ENCODE results near the gene KSR2. TPM values are rescaled to one million over a fixed set of nuclear protein-coding genes. Genes with fewer than 3 reads are reported as not detected.

KSR2 gene
- total RNA-seq, 1 experiment from 2014 or later, result 1.3 TPM

DNA sequence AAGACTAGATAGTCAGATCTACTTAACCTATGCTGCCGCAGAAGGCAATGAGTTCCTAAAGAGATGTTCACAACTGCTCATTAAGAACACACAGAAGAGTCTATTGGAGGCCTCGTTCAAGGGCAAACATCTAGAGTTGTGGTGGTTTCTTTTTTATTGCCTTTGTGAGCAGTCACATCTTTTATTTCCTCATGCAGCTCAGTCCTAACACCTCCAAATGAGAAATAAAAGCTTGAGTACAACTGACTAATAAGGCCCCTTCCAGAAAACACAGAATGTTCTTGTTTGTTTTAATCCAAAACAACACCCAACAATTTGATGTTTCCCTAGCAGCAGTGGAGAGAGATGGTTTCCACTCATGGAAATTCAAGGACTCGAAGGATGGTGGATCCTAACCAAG, 483.9 kb downstream of the KSR2 start:
- H3K27me3 Mint-ChIP-seq (ENCODE audit: low read depth), result no peaks in the 10 kb centered on the region
- no CpG with 5 or more reads among the region's 3 CpGs for WGBS (ENCODE audit: extremely low coverage, insufficient read length, low lambda C conversion rate)

More for the DNA sequence above, 483.9 kb downstream of the KSR2 start:
- Histone ChIP-seq H3K9ac (ENCODE audit: extremely low read depth, insufficient read length, low read length) (no peak overlapping the region), H3K56ac (ENCODE audit: insufficient read length, low read depth, low read length) (no peak overlapping the region), H2BK120ac (ENCODE audit: low read depth, low read length, poor library complexity, severe bottlenecking) (no peak overlapping the region), H2AK5ac (ENCODE audit: insufficient read length, low read length) (no peak overlapping the region), H4K5ac (ENCODE audit: insufficient read length, low read depth, low read length) (no peak overlapping the region), H3K23ac (ENCODE audit: insufficient read length, low read depth, low read length) (no peak overlapping the region), H4K20me1 (ENCODE audit: control insufficient read depth, insufficient read depth, insufficient read length) (no peaks in the 10 kb centered on the region), H3K4ac (ENCODE audit: low read depth, low read length) (no peak overlapping the region), H4K8ac (replicated peaks; ENCODE audit: insufficient read length, low read depth, low read length) (no peak overlapping the region), H2BK12ac (ENCODE audit: insufficient read length, low read depth, low read length) (no peak overlapping the region), H3K79me2 (ENCODE audit: insufficient read depth, low read length) (no peaks in the 10 kb centered on the region), H2BK5ac (ENCODE audit: insufficient read length, low read length) (no peak overlapping the region), H3K18ac (ENCODE audit: insufficient read length, low read depth, low read length) (no peak overlapping the region), H2AFZ (ENCODE audit: low read length) (no peak overlapping the region), H3T11ph (ENCODE audit: low read length) (no peak overlapping the region), H3K27ac (ENCODE audit: insufficient read length, low read depth, low read length) (no peak overlapping the region), H3K23me2 (ENCODE audit: insufficient read length, low read depth, low read length, poor library complexity, severe bottlenecking) (no peaks in the 10 kb centered on the region), H3K4me1 (ENCODE audit: insufficient read depth, low read length) (no peaks in the 10 kb centered on the region), H3K79me1 (ENCODE audit: insufficient read depth, low read depth, low read length, poor library complexity, severe bottlenecking) (no peaks in the 10 kb centered on the region), H2BK20ac (ENCODE audit: low read depth, low read length, poor library complexity, severe bottlenecking) (no peak overlapping the region), H3K4me2 (ENCODE audit: insufficient read depth, insufficient read length, low read length) (no peak overlapping the region), H3K9me3 (ENCODE audit: control insufficient read depth, low read depth, low read length) (no peaks in the 10 kb centered on the region), H2BK15ac (ENCODE audit: low read depth, low read length) (no peak overlapping the region), H3K27me3 (ENCODE audit: insufficient read depth, low read length) (no peaks in the 10 kb centered on the region), H3K14ac (ENCODE audit: insufficient read depth, low read length) (no peak overlapping the region), H4K91ac (ENCODE audit: insufficient read length, low read depth, low read length) (no peak overlapping the region)
- Mint-ChIP-seq H3K4me3 (no peak overlapping the region), H3K27ac (no peak overlapping the region), H3K36me3 (ENCODE audit: insufficient read depth in 1 of 3, low read depth in 3 of 3) (no peaks in the 10 kb centered on the region; a peak in 1 of 7 replicates), H3K9me3 (no peaks in the 10 kb centered on the region), H3K4me1 (peaks cover 0 to 14% of the 10 kb centered on the region in 2 experiments; a peak in 2 of 4 replicates)
- DNase-seq, result no peak
- TF ChIP-seq, protein P1, sequence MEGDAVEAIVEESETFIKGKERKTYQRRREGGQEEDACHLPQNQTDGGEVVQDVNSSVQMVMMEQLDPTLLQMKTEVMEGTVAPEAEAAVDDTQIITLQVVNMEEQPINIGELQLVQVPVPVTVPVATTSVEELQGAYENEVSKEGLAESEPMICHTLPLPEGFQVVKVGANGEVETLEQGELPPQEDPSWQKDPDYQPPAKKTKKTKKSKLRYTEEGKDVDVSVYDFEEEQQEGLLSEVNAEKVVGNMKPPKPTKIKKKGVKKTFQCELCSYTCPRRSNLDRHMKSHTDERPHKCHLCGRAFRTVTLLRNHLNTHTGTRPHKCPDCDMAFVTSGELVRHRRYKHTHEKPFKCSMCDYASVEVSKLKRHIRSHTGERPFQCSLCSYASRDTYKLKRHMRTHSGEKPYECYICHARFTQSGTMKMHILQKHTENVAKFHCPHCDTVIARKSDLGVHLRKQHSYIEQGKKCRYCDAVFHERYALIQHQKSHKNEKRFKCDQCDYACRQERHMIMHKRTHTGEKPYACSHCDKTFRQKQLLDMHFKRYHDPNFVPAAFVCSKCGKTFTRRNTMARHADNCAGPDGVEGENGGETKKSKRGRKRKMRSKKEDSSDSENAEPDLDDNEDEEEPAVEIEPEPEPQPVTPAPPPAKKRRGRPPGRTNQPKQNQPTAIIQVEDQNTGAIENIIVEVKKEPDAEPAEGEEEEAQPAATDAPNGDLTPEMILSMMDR (conservative IDR thresholded peaks at IDR 0.05), result no peak

Data from H9 (cell line).